Measurements from ENCODE around the gene NR2F2. TPM values are rescaled to one million over a fixed set of nuclear protein-coding genes. Genes with fewer than 3 reads are reported as not detected.

The NR2F2 gene
- 4.3 and 4.5 TPM in 2 replicates for total RNA-seq

GRCh38 chr15:96330450-96331143 lies at the start of gene NR2F2:
Gene NR2F2, plus strand, starts transcription at chr15:96330700. Its CDS starts 1,406 bp downstream, at chr15:96332106.

